ENCODE data around the gene CNTNAP5.

Gene CNTNAP5

DNA sequence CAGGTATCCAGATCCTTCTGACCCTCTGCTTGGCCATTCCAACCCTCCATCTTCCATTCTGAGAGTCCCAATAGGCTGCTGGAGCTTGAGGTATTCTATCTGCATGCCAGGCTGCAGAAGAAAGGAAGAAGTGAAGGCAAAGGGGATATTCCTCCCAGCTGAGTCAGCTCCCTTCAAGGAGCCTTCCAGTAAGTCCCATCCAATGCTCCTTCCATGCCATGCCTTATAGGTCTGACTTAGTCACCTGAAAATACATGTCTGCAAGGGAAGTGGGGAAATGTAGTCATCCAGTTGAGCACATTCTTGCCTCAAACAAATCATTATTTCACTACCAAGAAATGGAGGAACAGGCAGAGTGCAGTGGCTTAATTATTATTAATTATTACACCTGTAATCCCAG lies 464.6 kb downstream of the CNTNAP5 start:
- TF ChIP-seq, protein P1, sequence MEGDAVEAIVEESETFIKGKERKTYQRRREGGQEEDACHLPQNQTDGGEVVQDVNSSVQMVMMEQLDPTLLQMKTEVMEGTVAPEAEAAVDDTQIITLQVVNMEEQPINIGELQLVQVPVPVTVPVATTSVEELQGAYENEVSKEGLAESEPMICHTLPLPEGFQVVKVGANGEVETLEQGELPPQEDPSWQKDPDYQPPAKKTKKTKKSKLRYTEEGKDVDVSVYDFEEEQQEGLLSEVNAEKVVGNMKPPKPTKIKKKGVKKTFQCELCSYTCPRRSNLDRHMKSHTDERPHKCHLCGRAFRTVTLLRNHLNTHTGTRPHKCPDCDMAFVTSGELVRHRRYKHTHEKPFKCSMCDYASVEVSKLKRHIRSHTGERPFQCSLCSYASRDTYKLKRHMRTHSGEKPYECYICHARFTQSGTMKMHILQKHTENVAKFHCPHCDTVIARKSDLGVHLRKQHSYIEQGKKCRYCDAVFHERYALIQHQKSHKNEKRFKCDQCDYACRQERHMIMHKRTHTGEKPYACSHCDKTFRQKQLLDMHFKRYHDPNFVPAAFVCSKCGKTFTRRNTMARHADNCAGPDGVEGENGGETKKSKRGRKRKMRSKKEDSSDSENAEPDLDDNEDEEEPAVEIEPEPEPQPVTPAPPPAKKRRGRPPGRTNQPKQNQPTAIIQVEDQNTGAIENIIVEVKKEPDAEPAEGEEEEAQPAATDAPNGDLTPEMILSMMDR (IDR thresholded peaks at IDR 0.05; ENCODE audit: control extremely low read depth, extremely low read depth, low read depth, missing control alignments), result no peak
- no peak for DNase-seq (ENCODE audit: extremely low spot score)
- POLR2A ChIA-PET, result no interaction called here
- CTCF ChIA-PET, result interaction anchor here (2.0 to 2.3 kb wide), 2 partner anchors 11 kb away, joined by 4 to 13 read pairs; no protein-coding TSS in a partner anchor

DNA sequence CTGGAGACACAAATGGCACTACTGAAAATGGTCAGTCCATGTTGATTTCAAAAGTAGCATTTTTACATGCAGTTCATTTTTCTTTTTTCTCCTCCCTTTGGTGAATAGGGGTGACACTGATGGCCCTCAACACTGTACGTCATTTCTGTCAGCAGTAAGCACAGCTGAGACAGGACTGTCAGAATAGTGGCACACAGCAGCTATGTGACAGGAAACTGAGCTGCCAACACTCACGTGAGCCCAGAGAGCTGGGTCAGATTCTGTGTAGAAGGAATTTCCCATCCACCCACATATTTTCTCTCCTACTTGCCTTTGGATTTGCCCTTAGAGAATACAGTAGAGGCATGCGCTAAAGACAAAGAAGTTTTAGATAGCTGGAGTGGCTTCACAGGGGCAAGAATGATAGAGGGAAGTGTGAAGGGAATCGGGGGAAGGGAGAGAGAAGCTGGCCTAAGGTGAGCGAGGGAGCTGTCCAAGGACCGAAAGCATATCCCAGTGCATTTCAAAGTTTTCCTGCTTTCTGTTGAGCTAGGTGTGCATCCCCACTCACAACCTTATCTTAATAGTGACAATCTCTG lies 476.6 kb downstream of the CNTNAP5 start:
- CTCF ChIA-PET, result interaction anchor here (1.4 kb wide), 1 partner anchor 13 kb away, joined by 4 read pairs; no protein-coding TSS in a partner anchor
- POLR2A ChIA-PET, result no interaction called here
- TF ChIP-seq, protein P1 (IDR thresholded peaks at IDR 0.05; ENCODE audit: control extremely low read depth, extremely low read depth, low read depth, missing control alignments), result no peak
- DNase-seq (ENCODE audit: extremely low spot score), result no peak

DNA sequence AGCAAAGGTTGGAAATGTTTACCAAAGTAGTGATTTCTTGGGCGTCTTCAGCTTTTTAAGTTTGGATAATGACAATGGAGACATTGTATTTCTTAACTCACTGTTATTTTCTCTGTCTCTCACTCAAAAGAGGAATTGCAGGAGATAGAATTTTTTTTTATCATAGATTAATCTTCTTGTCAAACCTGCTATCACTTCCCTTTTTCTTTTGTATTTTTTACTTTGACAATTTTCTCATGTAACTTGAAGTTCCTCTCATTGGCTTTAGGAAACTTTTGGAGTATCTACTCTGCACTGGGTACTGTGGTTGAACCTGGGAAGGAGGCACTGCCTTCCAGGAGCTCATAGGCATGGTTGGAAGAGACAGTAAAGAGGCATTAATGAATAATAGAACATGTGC lies 489.1 kb downstream of the CNTNAP5 start:
- ChIA-PET CTCF (interaction anchor here (1.1 to 1.4 kb wide), 3 partner anchors 9 to 36 kb away, joined by 3 to 4 read pairs (median 3); no protein-coding TSS in a partner anchor), POLR2A (no interaction called here)
- TF ChIP-seq, protein P1 (IDR thresholded peaks at IDR 0.05; ENCODE audit: control extremely low read depth, extremely low read depth, low read depth, missing control alignments), result no peak
- DNase-seq (ENCODE audit: extremely low spot score), result no peak

DNA sequence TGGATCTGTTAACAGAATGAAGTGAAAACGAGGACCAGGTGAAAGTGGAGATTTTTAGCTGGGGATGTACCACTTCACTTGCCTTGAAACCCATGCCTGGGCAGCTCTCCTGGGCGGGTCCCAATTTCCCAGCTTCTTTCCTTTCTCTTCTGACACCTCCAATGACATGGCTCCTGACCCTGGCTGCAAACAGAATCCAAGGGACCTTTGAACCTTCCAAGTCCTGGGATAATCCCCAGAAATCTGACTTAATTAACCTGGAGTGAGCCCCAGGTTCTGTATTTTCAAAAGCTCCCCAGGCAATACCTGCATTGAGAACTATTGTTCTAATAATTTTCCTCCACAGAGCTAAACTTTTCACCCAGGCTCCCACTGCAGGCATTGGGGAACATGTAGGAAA lies 495.9 kb downstream of the CNTNAP5 start:
- TF ChIP-seq, protein P1 (IDR thresholded peaks at IDR 0.05; ENCODE audit: control extremely low read depth, extremely low read depth, low read depth, missing control alignments), result no peak
- ChIA-PET CTCF (no interaction called here), POLR2A (no interaction called here)
- DNase-seq (ENCODE audit: extremely low spot score), result no peak

DNA sequence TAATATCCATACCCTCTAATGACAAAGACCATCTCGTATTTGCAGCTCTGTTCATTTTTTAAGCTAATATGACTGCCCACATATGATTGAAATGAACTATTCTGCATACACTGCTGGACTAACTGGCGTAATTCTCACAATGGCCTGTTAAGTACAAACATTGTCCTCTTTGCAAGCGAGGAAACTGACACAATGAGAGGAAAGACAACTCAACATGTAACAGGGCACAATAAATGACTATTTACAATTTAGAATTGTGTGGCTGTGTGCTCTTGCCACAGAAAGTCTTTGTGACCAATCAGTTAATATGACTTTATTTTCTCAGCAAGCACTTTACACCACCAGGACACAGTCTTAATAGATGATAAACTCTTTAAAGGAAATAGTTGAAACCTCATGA lies 498.0 kb downstream of the CNTNAP5 start:
- CTCF ChIA-PET, result interaction anchor here (0.8 to 1.0 kb wide), 2 partner anchors 9 to 19 kb away, joined by 3 read pairs; no protein-coding TSS in a partner anchor
- TF ChIP-seq, protein P1 (IDR thresholded peaks at IDR 0.05; ENCODE audit: control extremely low read depth, extremely low read depth, low read depth, missing control alignments), result no peak
- POLR2A ChIA-PET, result no interaction called here
- no peak for DNase-seq (ENCODE audit: extremely low spot score)

DNA sequence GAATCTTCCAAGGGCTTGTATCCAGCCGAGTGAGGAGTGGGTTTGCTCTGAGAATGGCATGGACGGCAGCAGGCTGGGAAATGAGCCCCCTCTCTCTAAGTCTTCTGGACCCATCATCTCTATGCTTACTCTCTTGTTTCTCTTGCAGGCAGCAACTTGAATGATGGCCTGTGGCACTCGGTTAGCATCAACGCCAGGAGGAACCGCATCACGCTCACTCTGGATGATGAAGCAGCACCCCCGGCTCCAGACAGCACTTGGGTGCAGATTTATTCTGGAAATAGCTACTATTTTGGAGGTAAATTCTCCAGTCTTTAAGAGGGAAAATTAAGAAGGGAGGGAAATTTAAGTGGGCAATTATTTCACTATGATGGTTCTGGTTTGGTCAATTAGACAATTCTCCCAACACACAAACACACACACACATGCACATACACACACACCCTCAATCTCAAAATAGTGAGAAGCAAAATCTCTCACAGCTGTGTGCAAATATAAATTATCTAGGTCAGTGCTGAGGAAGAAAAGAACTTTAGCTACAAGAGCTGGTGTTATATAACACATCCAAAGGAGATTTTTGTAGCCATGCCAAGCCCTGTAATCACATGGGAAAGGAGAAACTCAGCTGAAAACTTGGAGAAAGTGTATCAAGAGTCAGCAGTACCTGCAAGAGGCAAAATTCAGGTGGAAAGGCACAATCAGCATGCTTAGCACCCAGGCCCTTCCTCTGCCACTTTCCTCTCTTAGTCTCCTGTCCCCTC lies 499.2 kb downstream of the CNTNAP5 start:
- TF ChIP-seq, protein P1 (IDR thresholded peaks at IDR 0.05; ENCODE audit: control extremely low read depth, extremely low read depth, low read depth, missing control alignments), result no peak
- no peak for DNase-seq (ENCODE audit: extremely low spot score)
- POLR2A ChIA-PET, result no interaction called here
- CTCF ChIA-PET, result interaction anchor here (0.8 kb wide), 1 partner anchor 8 kb away, joined by 3 read pairs; no protein-coding TSS in a partner anchor

Data from GM10248 (cell line).